Measurements from ENCODE around the gene ETFDH.

DNA sequence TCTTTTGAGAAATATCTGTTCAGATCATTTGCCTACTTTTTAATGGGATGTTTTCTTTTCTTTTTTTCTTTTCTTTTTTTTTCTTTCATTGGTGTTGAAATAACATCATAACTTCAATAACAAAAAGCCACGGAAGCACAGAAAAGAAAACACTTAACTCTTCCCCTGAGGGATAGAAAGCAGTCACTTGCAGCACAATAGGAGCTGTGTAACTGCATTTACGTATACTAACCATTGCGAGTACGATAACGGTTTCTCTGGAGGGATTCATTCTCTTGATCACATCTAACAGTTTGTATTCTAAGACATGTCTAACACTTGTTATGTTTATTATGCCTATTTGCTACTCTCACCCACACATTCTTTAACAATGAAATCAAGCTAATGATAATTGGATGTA is 27.7 kb upstream of the ETFDH start:
- TF ChIP-seq POLR2A (IDR thresholded peaks at IDR 0.05), result no peak
- TF ChIP-seq, protein P1, sequence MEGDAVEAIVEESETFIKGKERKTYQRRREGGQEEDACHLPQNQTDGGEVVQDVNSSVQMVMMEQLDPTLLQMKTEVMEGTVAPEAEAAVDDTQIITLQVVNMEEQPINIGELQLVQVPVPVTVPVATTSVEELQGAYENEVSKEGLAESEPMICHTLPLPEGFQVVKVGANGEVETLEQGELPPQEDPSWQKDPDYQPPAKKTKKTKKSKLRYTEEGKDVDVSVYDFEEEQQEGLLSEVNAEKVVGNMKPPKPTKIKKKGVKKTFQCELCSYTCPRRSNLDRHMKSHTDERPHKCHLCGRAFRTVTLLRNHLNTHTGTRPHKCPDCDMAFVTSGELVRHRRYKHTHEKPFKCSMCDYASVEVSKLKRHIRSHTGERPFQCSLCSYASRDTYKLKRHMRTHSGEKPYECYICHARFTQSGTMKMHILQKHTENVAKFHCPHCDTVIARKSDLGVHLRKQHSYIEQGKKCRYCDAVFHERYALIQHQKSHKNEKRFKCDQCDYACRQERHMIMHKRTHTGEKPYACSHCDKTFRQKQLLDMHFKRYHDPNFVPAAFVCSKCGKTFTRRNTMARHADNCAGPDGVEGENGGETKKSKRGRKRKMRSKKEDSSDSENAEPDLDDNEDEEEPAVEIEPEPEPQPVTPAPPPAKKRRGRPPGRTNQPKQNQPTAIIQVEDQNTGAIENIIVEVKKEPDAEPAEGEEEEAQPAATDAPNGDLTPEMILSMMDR (IDR thresholded peaks at IDR 0.05), result no peak
